GM11168 (cell line): Measurements from ENCODE around the gene RABGAP1L.
"Not testable (repeated sequence)": the region's sequence is repeated elsewhere in the genome, so short reads cannot be mapped to it uniquely, and the experiment has no call there.

Experiments used
- in situ Hi-C: fragments of 300-500 bp; cut with MboI; formaldehyde crosslinking; loops from one replicate; pipeline ENCODE4 v1.12.0; 2022; ENCODE audit warnings: low sequenced_read_pairs; ENCODE audit not compliant: unreplicated experiment

RABGAP1L gene

GRCh38 chr1:174230399-174230798, 71.1 kb downstream of the RABGAP1L start:
- in situ Hi-C loops, result no loop called here

- in situ Hi-C loops, result no loop called here
Measured at GRCh38 chr1:174232761-174233160, 73.4 kb downstream of the RABGAP1L start.

GRCh38 chr1:174238845-174239501, 79.7 kb downstream of the RABGAP1L start:
- in situ Hi-C loops, result not testable (repeated sequence)

GRCh38 chr1:174239541-174239940, 80.2 kb downstream of the RABGAP1L start:
- in situ Hi-C loops, result no loop called here

- in situ Hi-C loops, result no loop called here
Measured at GRCh38 chr1:174242856-174243255, 83.5 kb downstream of the RABGAP1L start.

- in situ Hi-C loops, result no loop called here
Measured at GRCh38 chr1:174243451-174244000, 84.2 kb downstream of the RABGAP1L start.

GRCh38 chr1:174244017-174244416, 84.7 kb downstream of the RABGAP1L start:
- in situ Hi-C loops, result no loop called here

- in situ Hi-C loops, result no loop called here
Measured at GRCh38 chr1:174247472-174247871, 88.2 kb downstream of the RABGAP1L start.

- in situ Hi-C loops, result no loop called here
Measured at GRCh38 chr1:174248041-174248440, 88.7 kb downstream of the RABGAP1L start.

GRCh38 chr1:174256386-174256785, 97.1 kb downstream of the RABGAP1L start:
- in situ Hi-C loops, result not testable (repeated sequence)

- in situ Hi-C loops, result no loop called here
Measured at GRCh38 chr1:174258148-174258550, 98.8 kb downstream of the RABGAP1L start.

GRCh38 chr1:174262349-174263241, 103.3 kb downstream of the RABGAP1L start:
- in situ Hi-C loops, result loop anchor here (10.0 kb wide), 1 partner anchor 482 kb away; no protein-coding TSS in a partner anchor

GRCh38 chr1:174265282-174265681, 106.0 kb downstream of the RABGAP1L start:
- in situ Hi-C loops, result loop anchor here (10.0 kb wide), 1 partner anchor 480 kb away; no protein-coding TSS in a partner anchor

- in situ Hi-C loops, result loop anchor here (10.0 kb wide), 1 partner anchor 478 kb away; no protein-coding TSS in a partner anchor
Measured at GRCh38 chr1:174266476-174266875, 107.2 kb downstream of the RABGAP1L start.

GRCh38 chr1:174266991-174267612, 107.8 kb downstream of the RABGAP1L start:
- in situ Hi-C loops, result loop anchor here (10.0 kb wide), 1 partner anchor 478 kb away; no protein-coding TSS in a partner anchor

GRCh38 chr1:174269989-174270651, 110.8 kb downstream of the RABGAP1L start:
- in situ Hi-C loops, result loop anchor here (10.0 kb wide), 1 partner anchor 475 kb away; no protein-coding TSS in a partner anchor

- in situ Hi-C loops, result no loop called here
Measured at GRCh38 chr1:174273190-174273589, 113.9 kb downstream of the RABGAP1L start.

GRCh38 chr1:174273776-174274175, 114.5 kb downstream of the RABGAP1L start:
- in situ Hi-C loops, result no loop called here

GRCh38 chr1:174274452-174274851, 115.1 kb downstream of the RABGAP1L start:
- in situ Hi-C loops, result no loop called here

- in situ Hi-C loops, result no loop called here
Measured at GRCh38 chr1:174274884-174275283, 115.6 kb downstream of the RABGAP1L start.
